Pancreas (tissue), 10 donors: ENCODE results near the gene BCL6. TPM values are rescaled to one million over a fixed set of nuclear protein-coding genes. Genes with fewer than 3 reads are reported as not detected.
A peak's percentile ranks its signal among the peaks of the same experiment; 100 is the strongest.

ENCODE experiments used
- ATAC-seq, 4 donors: fragments of 200-7000 bp; cut with Tn5 transposase; one replicate each; pipeline versions ENCODE4 v1.8.0 to v1.9.1; 2020; ENCODE audit warnings: mild to moderate bottlenecking in 4 of 4, moderate library complexity in 4 of 4
- DNase-seq, 6 donors: peaks; one replicate each; pipeline ENCODE4 v3.0.0-alpha.2; 2020
- FAIRE-seq: peaks from 2 replicates; lab custom pipeline; 2012; peaks lifted over from hg19 to GRCh38; lab: Jason Lieb, UNC
- H3K27ac ChIP-seq, 4 donors: fragments of 200-600 bp; sonication (generic); 1 replicate in 3 of 4; 2 replicates in 1 of 4; pipeline versions ENCODE4 v1.5.0 to v1.8.0; 2020
- H3K27me3 ChIP-seq, 4 donors: fragments of 200-600 bp; one replicate each; pipeline ENCODE4 v1.8.0; 2021
- H3K36me3 ChIP-seq, 3 donors: fragments of 200-600 bp; sonication (generic) in 1 of 3; one replicate each; pipeline versions ENCODE4 v1.5.0 to v1.8.0; 2020 to 2021
- H3K4me1 ChIP-seq, 3 donors: fragments of 200-600 bp; one replicate each; pipeline ENCODE4 v1.8.0; 2021
- H3K4me3 ChIP-seq, 4 donors: fragments of 200-600 bp; sonication (generic) in 2 of 4; one replicate each; pipeline versions ENCODE4 v1.5.0 to v1.8.0; 2020 to 2021
- H3K9me3 ChIP-seq, 4 donors: fragments of 200-600 bp; one replicate each; pipeline ENCODE4 v1.8.0; 2021
- CTCF ChIP-seq, 4 donors: fragments of 200-600 bp; sonication (generic) in 3 of 4; IDR thresholded peaks; one replicate each; pipeline versions ENCODE4 v1.5.0 to v1.8.0; 2021; ENCODE audit warnings: antibody characterized with exemption in 4 of 4
- WGBS, 2 donors: extraction: QIAGEN DNeasy Blood & Tissue Kit; methylation state at CpG; one replicate each; pipeline ENCODE4 v1.1.7; 2013; 5-methylcytosine and 5-hydroxymethylcytosine counted together
- intact Hi-C, 3 donors: fragments of 100-400 bp; cut with DNase I; formaldehyde crosslinking; loops; one replicate each; pipeline versions ENCODE4 v1.11.1 to v1.14.2; 2022
- polyA plus RNA-seq, 2 donors: library from polyadenylated mRNA; stranded (reverse); fragments of 200-250 nt; gene quantifications; one replicate each; pipeline ENCODE4 v1.2.3, GENCODE V29; 2013
- total RNA-seq, 6 donors: library from RNA; stranded (reverse); fragmentation: NEBNext Ultra II Directional in 4 of 6; extraction: Animal tissue kit (Norgen Biotek cat#: 25700) in 4 of 6; gene quantifications; one replicate each; pipeline versions ENCODE4 v1.2.1 to v1.2.4, GENCODE V29; 2021 to 2023
- donor health status: healthy with polysubstance abuse.
- donor health status: DM: no; HTN: no; CAD: no; lungs with moderate emphysema.
- donor health status: DM: no; HTN: no; CAD: no.
- donor health status: control.
- donor health status: control.
- donor health status: Bipolar disorder and iron deficiency.
- donor health status: DM: yes; HTN: yes; CAD: no.
- donor health status: DM: no; HTN: no; CAD: no.
- donor health status: DM: no; HTN: no; CAD: no.
- donor health status: DM: yes; HTN: yes; CAD: no.

The BCL6 gene
- total and polyA plus RNA-seq, 8 donors, result 19.0 to 48.1 (median 30.5) TPM

- FAIRE-seq, result no peak
- H3K27ac ChIP-seq, result no peak overlapping the region
Observed at GRCh38 chr3:187773233-187774184, 28.2 kb upstream of the BCL6 start.

DNA sequence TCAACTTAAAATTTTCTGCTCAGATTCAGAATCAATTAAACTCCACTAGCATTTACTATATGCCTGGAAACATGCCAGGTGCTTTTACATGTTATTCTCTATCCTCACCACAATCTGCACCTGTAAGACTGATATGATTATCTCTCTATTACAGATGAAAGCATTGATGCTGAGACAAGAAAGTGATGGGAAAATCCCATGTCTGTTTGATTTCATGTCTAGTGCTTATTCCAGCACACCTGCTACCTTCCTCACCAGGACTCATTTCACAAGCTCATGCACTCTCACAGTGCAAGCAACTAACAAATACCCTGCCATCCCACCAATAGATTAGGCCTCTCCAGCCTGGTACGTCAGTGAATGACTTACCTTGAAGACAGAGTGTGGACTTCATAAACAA, 25.0 kb upstream of the BCL6 start:
- Histone ChIP-seq H3K4me3 (no peak overlapping the region), H3K4me1 (no peaks in the 10 kb centered on the region), H3K9me3 (no peaks in the 10 kb centered on the region), H3K27me3 (no peaks in the 10 kb centered on the region), H3K27ac (no peak overlapping the region), H3K36me3 (no peaks in the 10 kb centered on the region)
- DNase-seq (no peak), FAIRE-seq (no peak), ATAC-seq (no peak)
- intact Hi-C loops, result no loop called here
- TF ChIP-seq CTCF (IDR thresholded peaks at IDR 0.05), result no peak
- WGBS, 2 donors, result 85% methylated on average over 1 of the region's 1 CpG

More at GRCh38 chr3:187773233-187774184, 28.2 kb upstream of the BCL6 start:
- WGBS, 2 donors, result 89 to 90% methylated on average over 19 of the region's 19 CpGs
- no peaks in the 10 kb centered on the region for H3K4me1 ChIP-seq
- no peak for TF ChIP-seq CTCF (IDR thresholded peaks at IDR 0.05)
- DNase-seq (no peak), ATAC-seq (peak in 2 of 4 donors; percentile 55 to 68)
- intact Hi-C loops, result no loop called here
- no peaks in the 10 kb centered on the region for H3K36me3 ChIP-seq
- H3K27me3 ChIP-seq, result no peaks in the 10 kb centered on the region
- no peak overlapping the region for H3K4me3 ChIP-seq
- H3K9me3 ChIP-seq, result no peaks in the 10 kb centered on the region

DNA sequence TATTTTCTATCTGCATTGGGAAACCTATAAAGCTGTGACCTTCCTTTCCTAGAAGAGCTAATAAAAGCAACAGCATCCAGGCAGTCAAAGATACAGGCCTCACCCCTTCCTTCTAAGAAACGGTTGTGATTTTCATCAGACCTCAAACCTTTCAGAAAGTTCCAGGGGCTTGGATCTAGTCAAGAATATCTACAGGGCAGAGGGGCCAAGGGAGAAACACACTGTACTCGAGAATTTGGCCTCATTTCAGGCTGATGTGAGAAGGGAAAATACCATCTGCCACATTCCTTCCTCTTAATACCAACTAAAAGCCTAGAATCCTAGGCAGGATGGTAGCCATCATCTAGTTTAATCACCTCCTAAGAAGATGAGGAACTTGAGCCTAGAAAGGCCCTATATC, 24.5 kb upstream of the BCL6 start:
- Histone ChIP-seq H3K4me1 (no peaks in the 10 kb centered on the region), H3K4me3 (no peak overlapping the region), H3K36me3 (no peaks in the 10 kb centered on the region), H3K27ac (no peak overlapping the region), H3K9me3 (no peaks in the 10 kb centered on the region), H3K27me3 (no peaks in the 10 kb centered on the region)
- DNase-seq (no peak), FAIRE-seq (no peak), ATAC-seq (no peak)
- intact Hi-C loops, result no loop called here
- WGBS, 2 donors, result 25% methylated on average over 2 of the region's 2 CpGs
- TF ChIP-seq CTCF (IDR thresholded peaks at IDR 0.05), result no peak

DNA sequence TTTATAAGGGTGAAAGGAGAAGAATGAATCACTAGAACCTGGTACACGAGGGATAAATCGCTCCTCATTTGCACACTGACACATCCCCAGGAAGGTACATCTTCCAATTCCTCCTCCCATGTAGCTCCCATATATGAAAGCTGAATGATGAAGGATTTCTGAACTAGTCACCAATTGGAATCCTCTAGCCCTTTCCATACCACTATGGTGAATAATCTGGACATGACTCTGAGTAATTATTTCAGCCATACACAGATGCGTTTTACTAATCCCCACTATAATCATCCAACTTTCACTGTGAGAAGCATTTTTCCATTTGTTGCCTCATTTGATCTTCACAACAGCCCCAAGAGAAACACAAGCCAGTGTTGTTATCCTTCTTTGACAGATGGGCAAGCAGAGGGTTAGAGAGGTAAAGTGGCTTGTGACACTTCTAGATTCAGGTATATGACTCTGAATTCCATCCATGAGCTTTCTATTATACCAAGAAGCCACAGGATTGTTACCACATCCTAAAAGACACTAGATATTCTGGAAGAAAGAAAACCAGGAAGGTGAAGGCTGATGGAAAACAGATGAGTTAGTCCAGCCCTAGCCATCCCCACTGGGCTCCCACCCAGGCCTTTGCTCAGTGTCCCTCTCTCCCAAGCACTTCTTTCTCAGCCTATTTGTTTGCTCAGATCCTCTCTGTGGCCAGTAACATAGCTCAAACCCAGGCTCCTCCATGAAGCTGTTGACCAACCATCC, 22.2 kb upstream of the BCL6 start:
- no peak overlapping the region for H3K4me3 ChIP-seq
- H3K27me3 ChIP-seq, result no peaks in the 10 kb centered on the region
- no peak overlapping the region for H3K27ac ChIP-seq
- intact Hi-C loops, result no loop called here
- DNase-seq, result no peak
- FAIRE-seq, result no peak
- no peaks in the 10 kb centered on the region for H3K9me3 ChIP-seq
- H3K4me1 ChIP-seq, result peaks cover 0 to 6% (median 0%) of the 10 kb centered on the region in 3 donors
- TF ChIP-seq CTCF (IDR thresholded peaks at IDR 0.05), result no peak
- 86 to 92% methylated on average over 3 of the region's 3 CpGs for WGBS, 2 donors
- no peaks in the 10 kb centered on the region for H3K36me3 ChIP-seq
- ATAC-seq, result no peak
